Pancreas (tissue), 10 donors: ENCODE data around the gene ACTN4. TPM values are rescaled to one million over a fixed set of nuclear protein-coding genes. Genes with fewer than 3 reads are reported as not detected.
"Not testable (repeated sequence)": the region's sequence is repeated elsewhere in the genome, so short reads cannot be mapped to it uniquely, and the experiment has no call there.

Source experiments
- ATAC-seq, 4 donors: fragments of 200-7000 bp; cut with Tn5 transposase; one replicate each; pipeline versions ENCODE4 v1.8.0 to v1.9.1; 2020; ENCODE audit warnings: mild to moderate bottlenecking in 4 of 4, moderate library complexity in 4 of 4
- DNase-seq, 6 donors: peaks; one replicate each; pipeline ENCODE4 v3.0.0-alpha.2; 2020
- FAIRE-seq: peaks from 2 replicates; lab custom pipeline; 2012; peaks lifted over from hg19 to GRCh38; lab: Jason Lieb, UNC
- H3K27ac ChIP-seq, 4 donors: fragments of 200-600 bp; sonication (generic); 1 replicate in 3 of 4; 2 replicates in 1 of 4; pipeline versions ENCODE4 v1.5.0 to v1.8.0; 2020
- H3K27me3 ChIP-seq, 4 donors: fragments of 200-600 bp; one replicate each; pipeline ENCODE4 v1.8.0; 2021
- H3K36me3 ChIP-seq, 3 donors: fragments of 200-600 bp; sonication (generic) in 1 of 3; one replicate each; pipeline versions ENCODE4 v1.5.0 to v1.8.0; 2020 to 2021
- H3K4me1 ChIP-seq, 3 donors: fragments of 200-600 bp; one replicate each; pipeline ENCODE4 v1.8.0; 2021
- H3K4me3 ChIP-seq, 4 donors: fragments of 200-600 bp; sonication (generic) in 2 of 4; one replicate each; pipeline versions ENCODE4 v1.5.0 to v1.8.0; 2020 to 2021
- H3K9me3 ChIP-seq, 4 donors: fragments of 200-600 bp; one replicate each; pipeline ENCODE4 v1.8.0; 2021
- CTCF ChIP-seq, 4 donors: fragments of 200-600 bp; sonication (generic) in 3 of 4; IDR thresholded peaks; one replicate each; pipeline versions ENCODE4 v1.5.0 to v1.8.0; 2021; ENCODE audit warnings: antibody characterized with exemption in 4 of 4
- WGBS, 2 donors: extraction: QIAGEN DNeasy Blood & Tissue Kit; methylation state at CpG; one replicate each; pipeline ENCODE4 v1.1.7; 2013; 5-methylcytosine and 5-hydroxymethylcytosine counted together
- intact Hi-C, 3 donors: fragments of 100-400 bp; cut with DNase I; formaldehyde crosslinking; loops; one replicate each; pipeline versions ENCODE4 v1.11.1 to v1.14.2; 2022
- polyA plus RNA-seq, 2 donors: library from polyadenylated mRNA; stranded (reverse); fragments of 200-250 nt; gene quantifications; one replicate each; pipeline ENCODE4 v1.2.3, GENCODE V29; 2013
- total RNA-seq, 6 donors: library from RNA; stranded (reverse); fragmentation: NEBNext Ultra II Directional in 4 of 6; extraction: Animal tissue kit (Norgen Biotek cat#: 25700) in 4 of 6; gene quantifications; one replicate each; pipeline versions ENCODE4 v1.2.1 to v1.2.4, GENCODE V29; 2021 to 2023
- donor health status: healthy with polysubstance abuse.
- donor health status: DM: no; HTN: no; CAD: no; lungs with moderate emphysema.
- donor health status: DM: no; HTN: no; CAD: no.
- donor health status: control.
- donor health status: control.
- donor health status: Bipolar disorder and iron deficiency.
- donor health status: DM: yes; HTN: yes; CAD: no.
- donor health status: DM: no; HTN: no; CAD: no.
- donor health status: DM: no; HTN: no; CAD: no.
- donor health status: DM: yes; HTN: yes; CAD: no.

The ACTN4 gene
- total RNA-seq (100 to 1,000 TPM; 137 to 284 (median 189) TPM), polyA plus RNA-seq (100 to 1,000 TPM in 1 of 2 donors, 10 to 100 TPM in 1; 98.2 to 195 TPM)

DNA sequence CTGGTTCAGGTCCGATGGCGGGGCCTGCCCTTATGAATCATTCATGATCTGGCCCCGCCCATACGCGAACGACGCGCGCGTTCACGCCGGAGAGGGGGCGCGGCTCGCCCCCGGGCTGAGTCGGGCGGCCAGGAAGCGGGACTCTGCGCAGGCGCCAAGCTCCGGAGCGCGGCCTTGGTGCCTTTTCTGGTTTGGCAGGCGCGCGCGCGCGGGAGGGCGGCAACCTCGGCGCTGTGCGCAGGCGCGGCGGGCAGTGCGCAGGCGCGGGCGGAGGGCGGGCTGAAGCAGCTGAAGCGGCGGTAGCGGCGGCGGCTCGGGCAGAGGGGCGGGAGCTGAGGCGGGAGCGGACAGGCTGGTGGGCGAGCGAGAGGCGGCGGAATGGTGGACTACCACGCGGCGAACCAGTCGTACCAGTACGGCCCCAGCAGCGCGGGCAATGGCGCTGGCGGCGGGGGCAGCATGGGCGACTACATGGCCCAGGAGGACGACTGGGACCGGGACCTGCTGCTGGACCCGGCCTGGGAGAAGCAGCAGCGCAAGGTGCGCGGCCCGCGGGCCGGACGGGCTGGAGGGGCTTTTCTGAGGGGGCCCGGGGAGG, at the start of gene ACTN4:
ACTN4 (plus strand) TSS at position 282 of the 598 bp plus-strand sequence; CDS start at position 379, 97 bp downstream.
- peaks cover 15 to 20% (median 20%) of the 10 kb centered on the region in 3 donors for H3K4me1 ChIP-seq
- no peaks in the 10 kb centered on the region for H3K36me3 ChIP-seq
- peak within 1 kb of the TSS; percentile 83 to 89 (median 88) for H3K27ac ChIP-seq
- intact Hi-C loops: loop anchor here in 1 of 3 donors (5.0 kb wide), 1 partner anchor 80 kb away; no protein-coding TSS in a partner anchor
- ATAC-seq: peak; percentile 84 to 92 (median 88)
- FAIRE-seq: no peak
- H3K27me3 ChIP-seq: no peaks in the 10 kb centered on the region
- DNase-seq: peak; percentile 97 to 100 (median 100)
- no peaks in the 10 kb centered on the region for H3K9me3 ChIP-seq
- WGBS, 2 donors: 0% methylated on average over 70 to 77 of the region's 77 CpGs
- H3K4me3 ChIP-seq: peak within 1 kb of the TSS; percentile 72 to 85 (median 80)
- no peak for TF ChIP-seq CTCF (IDR thresholded peaks at IDR 0.05)

DNA sequence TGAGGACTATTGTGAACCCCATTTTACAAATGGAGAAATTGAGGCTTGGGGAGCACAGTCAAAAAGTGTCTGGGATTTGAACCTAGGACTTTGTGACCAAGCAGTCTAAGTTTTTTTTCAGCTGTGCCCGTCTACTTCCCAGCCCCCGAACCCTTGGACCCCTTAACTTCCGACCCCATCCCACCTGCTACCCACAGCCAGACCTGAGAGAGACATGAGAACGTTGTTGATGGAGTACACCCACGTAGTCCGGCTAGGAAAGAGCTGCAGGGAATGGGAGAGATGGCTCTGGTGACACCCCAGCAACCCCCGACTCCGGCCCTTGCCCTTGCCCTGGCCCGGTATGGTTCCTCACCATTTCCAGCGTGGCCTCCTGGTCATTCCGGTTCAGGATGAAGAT, 47.7 kb upstream of the ACTN4 start:
- H3K27ac ChIP-seq: no peak overlapping the region
- TF ChIP-seq CTCF (IDR thresholded peaks at IDR 0.05): no peak
- no peaks in the 10 kb centered on the region for H3K9me3 ChIP-seq
- intact Hi-C loops: no loop called here
- WGBS, 2 donors: 76 to 88% methylated on average over 11 of the region's 11 CpGs
- no peaks in the 10 kb centered on the region for H3K27me3 ChIP-seq
- no peak for ATAC-seq
- no peak for DNase-seq
- no peaks in the 10 kb centered on the region for H3K36me3 ChIP-seq
- no peak for FAIRE-seq
- no peaks in the 10 kb centered on the region for H3K4me1 ChIP-seq
- H3K4me3 ChIP-seq: no peak overlapping the region

DNA sequence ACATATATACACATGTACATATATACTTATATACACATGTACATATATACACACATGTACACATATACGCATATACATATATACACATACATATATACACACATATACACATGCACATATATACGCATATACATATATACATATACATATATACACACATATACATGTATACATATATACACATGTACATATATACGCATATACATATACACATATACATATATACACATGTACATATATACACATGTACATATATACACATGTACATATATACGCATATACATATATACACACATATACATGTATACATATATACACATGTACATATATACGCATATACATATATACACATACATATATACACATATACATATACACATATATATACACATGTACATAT, 44.6 kb upstream of the ACTN4 start:
- H3K36me3 ChIP-seq, H3K4me3 ChIP-seq, H3K4me1 ChIP-seq, H3K27ac ChIP-seq, DNase-seq, H3K27me3 ChIP-seq, FAIRE-seq, H3K9me3 ChIP-seq, ATAC-seq, intact Hi-C loops: not testable (repeated sequence)
- WGBS, 2 donors: 94 to 97% methylated on average over 5 of the region's 5 CpGs

GRCh38 chr19:38606131-38606530, 41.3 kb upstream of the ACTN4 start:
- Histone ChIP-seq H3K4me3 (no peak overlapping the region), H3K27me3 (no peaks in the 10 kb centered on the region), H3K27ac (no peak overlapping the region), H3K9me3 (no peaks in the 10 kb centered on the region), H3K4me1 (no peaks in the 10 kb centered on the region), H3K36me3 (no peaks in the 10 kb centered on the region)
- WGBS, 2 donors: 73 to 79% methylated on average over 6 of the region's 6 CpGs
- DNase-seq: no peak
- no peak for FAIRE-seq
- intact Hi-C loops: no loop called here
- no peak for ATAC-seq
- TF ChIP-seq CTCF (IDR thresholded peaks at IDR 0.05): no peak

GRCh38 chr19:38614289-38614688, 33.2 kb upstream of the ACTN4 start:
- intact Hi-C loops: loop anchor here in 2 of 3 donors (10.0 kb wide), 2 partner anchors 99 to 209 kb away; partner anchors contain the start of gene FAM98C (in 1 of the 2)
- Histone ChIP-seq H3K36me3 (no peaks in the 10 kb centered on the region), H3K27me3 (no peaks in the 10 kb centered on the region), H3K4me3 (no peak overlapping the region), H3K27ac (no peak overlapping the region), H3K4me1 (peaks cover 0 to 6% (median 0%) of the 10 kb centered on the region in 3 donors), H3K9me3 (no peaks in the 10 kb centered on the region)
- no peak for TF ChIP-seq CTCF (IDR thresholded peaks at IDR 0.05)
- DNase-seq: peak in 1 of 6 donors; percentile 55
- ATAC-seq: no peak
- WGBS, 2 donors: 47 to 59% methylated on average over 3 of the region's 3 CpGs
- FAIRE-seq: no peak
